SK-N-SH (cell line): ENCODE data around the gene ADAMTS2. TPM values are rescaled to one million over a fixed set of nuclear protein-coding genes. Genes with fewer than 3 reads are reported as not detected.

ENCODE experiments used
- CTCF ChIA-PET: fragments of 300-600, 350-600 bp; formaldehyde crosslinking; extraction: SDS; loops from one replicate; lab custom pipeline; 2021; lab: Yijun Ruan, JAX
- POLR2A ChIA-PET: fragments of 350-600 bp; sonication (Branson Sonifier 250); formaldehyde crosslinking; extraction: SDS; loops from one replicate; lab custom pipeline; 2020; ENCODE audit warnings: antibody characterized with exemption, inconsistent platforms; lab: Yijun Ruan, JAX
- DNase-seq: peaks from one replicate; pipeline ENCODE4 v3.0.0; 2012
- H2AFZ ChIP-seq: fragments of 200-600 bp; sonication (generic); 2 replicates; pipeline ENCODE4 v1.8.1; 2016; ENCODE audit warnings: antibody characterized with exemption, mild to moderate bottlenecking, low read depth
- H3F3A ChIP-seq: fragments of 200-600 bp; sonication (generic); replicated peaks from 2 replicates; pipeline ENCODE3; 2016; ENCODE audit warnings: antibody characterized with exemption, mild to moderate bottlenecking; ENCODE audit not compliant: insufficient read depth
- H3K27ac ChIP-seq, 2 experiments: fragments of 200-500 bp in 1 of 2; fragments of 200-600 bp in 1 of 2; sonication (Bioruptor generic) in 1 of 2; sonication (generic), shearing (Covaris generic) in 1 of 2; 2 replicates each; pipeline versions ENCODE4 v1.5.1 to v1.6.1; 2014 to 2016; ENCODE audit warnings: low read depth in 2 of 2, inconsistent platforms in 1 of 2, low read length in 1 of 2, mild to moderate bottlenecking in 1 of 2, mixed read lengths in 1 of 2
- H3K27me3 ChIP-seq: fragments of 200-600 bp; sonication (generic), shearing (Covaris generic); 2 replicates; pipeline ENCODE4 v1.6.1; 2016; ENCODE audit warnings: mixed run types; ENCODE audit not compliant: insufficient read depth
- H3K36me3 ChIP-seq, 2 experiments: fragments of 200-500 bp in 1 of 2; fragments of 200-600 bp in 1 of 2; sonication (Bioruptor generic) in 1 of 2; sonication (generic) in 1 of 2; replicated peaks in 1 of 2; 2 replicates each; pipeline versions ENCODE3 to v1.5.1; 2014 to 2016; ENCODE audit warnings: low read length in 1 of 2, mild to moderate bottlenecking in 1 of 2; ENCODE audit not compliant: insufficient read depth in 2 of 2, control insufficient read depth in 1 of 2
- H3K4me1 ChIP-seq, 2 experiments: fragments of 200-500 bp in 1 of 2; fragments of 200-600 bp in 1 of 2; sonication (Bioruptor generic) in 1 of 2; sonication (generic), shearing (Covaris generic) in 1 of 2; 2 replicates each; pipeline versions ENCODE4 v1.5.1 to v1.6.1; 2014 to 2016; ENCODE audit warnings: low read depth in 1 of 2, low read length in 1 of 2, mixed run types in 1 of 2; ENCODE audit not compliant: insufficient read depth in 2 of 2, control insufficient read depth in 1 of 2
- H3K4me2 ChIP-seq: fragments of 200-600 bp; sonication (generic), shearing (Covaris generic); 2 replicates; pipeline ENCODE4 v1.6.1; 2017; ENCODE audit warnings: mixed run types
- H3K4me3 ChIP-seq, 2 experiments: fragments of 200-500 bp in 1 of 2; fragments of 200-600 bp in 1 of 2; sonication (Bioruptor generic) in 1 of 2; sonication (generic), shearing (Covaris generic) in 1 of 2; 2 replicates each; pipeline versions ENCODE4 v1.5.1 to v1.8.1; 2014 to 2016; ENCODE audit warnings: low read depth in 2 of 2, inconsistent platforms in 1 of 2, low read length in 1 of 2, mild to moderate bottlenecking in 1 of 2, mixed read lengths in 1 of 2, moderate library complexity in 1 of 2
- H3K79me2 ChIP-seq: fragments of 200-600 bp; sonication (generic); 2 replicates; pipeline ENCODE4 v1.8.1; 2017; ENCODE audit warnings: mild to moderate bottlenecking; ENCODE audit not compliant: insufficient read depth
- H3K9ac ChIP-seq: fragments of 200-600 bp; sonication (generic); 2 replicates; pipeline ENCODE4 v1.6.1; 2017; ENCODE audit warnings: mixed run types
- H3K9me2 ChIP-seq: fragments of 200-600 bp; sonication (generic); 2 replicates; pipeline ENCODE4 v1.6.1; 2017; ENCODE audit warnings: mixed run types
- H3K9me3 ChIP-seq: fragments of 200-600 bp; sonication (generic); 2 replicates; pipeline ENCODE4 v1.6.1; 2017; ENCODE audit warnings: mixed run types, mild to moderate bottlenecking, moderate library complexity
- H4K20me1 ChIP-seq: fragments of 200-600 bp; sonication (generic); 2 replicates; pipeline ENCODE4 v1.6.1; 2017; ENCODE audit warnings: mild to moderate bottlenecking, mixed run types; ENCODE audit not compliant: insufficient read depth
- CHD2 ChIP-seq: fragments of 150-350 bp; IDR thresholded peaks from 2 replicates; pipeline ENCODE4 v1.6.1; 2018; ENCODE audit warnings: low read length; ENCODE audit not compliant: partially characterized antibody
- ELF1 ChIP-seq: IDR thresholded peaks from 2 replicates; pipeline ENCODE4 v1.4.0; 2012
- EP300 ChIP-seq, 2 experiments: IDR thresholded peaks; 2 replicates each; pipeline versions ENCODE4 v1.4.0 to v1.6.1; 2012; ENCODE audit warnings: borderline replicate concordance in 1 of 2, low read depth in 1 of 2, low read length in 1 of 2
- FOSL2 ChIP-seq: IDR thresholded peaks from 2 replicates; pipeline ENCODE4 v1.4.0; 2012; ENCODE audit warnings: low read depth, mild to moderate bottlenecking, moderate library complexity, borderline replicate concordance
- FOXM1 ChIP-seq: IDR thresholded peaks from 2 replicates; pipeline ENCODE4 v1.4.0; 2012; ENCODE audit warnings: low read depth, mild to moderate bottlenecking
- GABPA ChIP-seq: IDR thresholded peaks from 2 replicates; pipeline ENCODE4 v1.4.0; 2012; ENCODE audit warnings: low read depth, mild to moderate bottlenecking
- JUND ChIP-seq: IDR thresholded peaks from 2 replicates; pipeline ENCODE4 v1.4.0; 2012
- MEF2A ChIP-seq: IDR thresholded peaks from 2 replicates; pipeline ENCODE4 v1.4.0; 2012; ENCODE audit warnings: low read depth, borderline replicate concordance
- MXI1 ChIP-seq: IDR thresholded peaks from 2 replicates; pipeline ENCODE4 v1.6.1; 2012; ENCODE audit warnings: mild to moderate bottlenecking, low read depth, low read length, improper control_type of control experiment
- NFIC ChIP-seq: IDR thresholded peaks from 2 replicates; pipeline ENCODE4 v1.4.0; 2012; ENCODE audit warnings: borderline replicate concordance
- NRF1 ChIP-seq: IDR thresholded peaks from 2 replicates; pipeline ENCODE4 v1.6.1; 2012; ENCODE audit warnings: low read depth, mild to moderate bottlenecking, low read length
- PBX3 ChIP-seq: IDR thresholded peaks from 2 replicates; pipeline ENCODE4; 2012
- POLR2AphosphoS5 ChIP-seq: IDR thresholded peaks from 2 replicates; pipeline ENCODE4 v1.6.1; 2012; ENCODE audit warnings: low read depth, low read length
- RFX5 ChIP-seq: IDR thresholded peaks from 2 replicates; pipeline ENCODE4 v1.6.1; 2012; ENCODE audit warnings: mild to moderate bottlenecking, improper control_type of control experiment, low read length
- RXRA ChIP-seq: IDR thresholded peaks from 2 replicates; pipeline ENCODE4 v1.4.0; 2012; ENCODE audit warnings: low read depth, mild to moderate bottlenecking, borderline replicate concordance
- YY1 ChIP-seq: IDR thresholded peaks from 2 replicates; pipeline ENCODE4 v1.4.0; 2012; ENCODE audit warnings: low read depth, mild to moderate bottlenecking
- ZBTB33 ChIP-seq: IDR thresholded peaks from 2 replicates; pipeline ENCODE4 v1.4.0; 2012; ENCODE audit warnings: low read depth, borderline replicate concordance
- WGBS: methylation state at CpG from one replicate; pipeline ENCODE4 v1.1.6; 2017; ENCODE audit warnings: low lambda C conversion rate; 5-methylcytosine and 5-hydroxymethylcytosine counted together
- polyA plus RNA-seq, 3 experiments: library from polyadenylated mRNA; depleted of rRNA; stranded (reverse); fragments of >200 nt; gene quantifications; 2 replicates each; pipeline ENCODE4 v1.2.3, GENCODE V29; 2012
- TF ChIP-seq, protein P1 (sequence below): IDR thresholded peaks from 2 replicates; pipeline ENCODE4 v1.6.1; 2012; ENCODE audit warnings: mild to moderate bottlenecking, low read depth, low read length, moderate library complexity
- TF ChIP-seq, protein P2 (sequence below): fragments of 200-600 bp; sonication (generic); IDR thresholded peaks from 2 replicates; pipeline ENCODE4 v1.6.1; 2017; ENCODE audit warnings: antibody characterized with exemption, mild to moderate bottlenecking, moderate library complexity
- TF ChIP-seq, protein P3 (sequence below): IDR thresholded peaks from 2 replicates; pipeline ENCODE4 v1.4.0; 2012; ENCODE audit warnings: low read depth

Gene ADAMTS2
- polyA plus RNA-seq, 1 of the 3 experiments (the other 2 are of a cell fraction), result 0.12 TPM

- peaks cover 0 to 20% of the 10 kb centered on the region in 2 experiments; a peak in 1 of 4 replicates for H3K4me1 ChIP-seq
- TF ChIP-seq, protein P1, sequence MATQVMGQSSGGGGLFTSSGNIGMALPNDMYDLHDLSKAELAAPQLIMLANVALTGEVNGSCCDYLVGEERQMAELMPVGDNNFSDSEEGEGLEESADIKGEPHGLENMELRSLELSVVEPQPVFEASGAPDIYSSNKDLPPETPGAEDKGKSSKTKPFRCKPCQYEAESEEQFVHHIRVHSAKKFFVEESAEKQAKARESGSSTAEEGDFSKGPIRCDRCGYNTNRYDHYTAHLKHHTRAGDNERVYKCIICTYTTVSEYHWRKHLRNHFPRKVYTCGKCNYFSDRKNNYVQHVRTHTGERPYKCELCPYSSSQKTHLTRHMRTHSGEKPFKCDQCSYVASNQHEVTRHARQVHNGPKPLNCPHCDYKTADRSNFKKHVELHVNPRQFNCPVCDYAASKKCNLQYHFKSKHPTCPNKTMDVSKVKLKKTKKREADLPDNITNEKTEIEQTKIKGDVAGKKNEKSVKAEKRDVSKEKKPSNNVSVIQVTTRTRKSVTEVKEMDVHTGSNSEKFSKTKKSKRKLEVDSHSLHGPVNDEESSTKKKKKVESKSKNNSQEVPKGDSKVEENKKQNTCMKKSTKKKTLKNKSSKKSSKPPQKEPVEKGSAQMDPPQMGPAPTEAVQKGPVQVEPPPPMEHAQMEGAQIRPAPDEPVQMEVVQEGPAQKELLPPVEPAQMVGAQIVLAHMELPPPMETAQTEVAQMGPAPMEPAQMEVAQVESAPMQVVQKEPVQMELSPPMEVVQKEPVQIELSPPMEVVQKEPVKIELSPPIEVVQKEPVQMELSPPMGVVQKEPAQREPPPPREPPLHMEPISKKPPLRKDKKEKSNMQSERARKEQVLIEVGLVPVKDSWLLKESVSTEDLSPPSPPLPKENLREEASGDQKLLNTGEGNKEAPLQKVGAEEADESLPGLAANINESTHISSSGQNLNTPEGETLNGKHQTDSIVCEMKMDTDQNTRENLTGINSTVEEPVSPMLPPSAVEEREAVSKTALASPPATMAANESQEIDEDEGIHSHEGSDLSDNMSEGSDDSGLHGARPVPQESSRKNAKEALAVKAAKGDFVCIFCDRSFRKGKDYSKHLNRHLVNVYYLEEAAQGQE, result no peak
- TF ChIP-seq, protein P2, sequence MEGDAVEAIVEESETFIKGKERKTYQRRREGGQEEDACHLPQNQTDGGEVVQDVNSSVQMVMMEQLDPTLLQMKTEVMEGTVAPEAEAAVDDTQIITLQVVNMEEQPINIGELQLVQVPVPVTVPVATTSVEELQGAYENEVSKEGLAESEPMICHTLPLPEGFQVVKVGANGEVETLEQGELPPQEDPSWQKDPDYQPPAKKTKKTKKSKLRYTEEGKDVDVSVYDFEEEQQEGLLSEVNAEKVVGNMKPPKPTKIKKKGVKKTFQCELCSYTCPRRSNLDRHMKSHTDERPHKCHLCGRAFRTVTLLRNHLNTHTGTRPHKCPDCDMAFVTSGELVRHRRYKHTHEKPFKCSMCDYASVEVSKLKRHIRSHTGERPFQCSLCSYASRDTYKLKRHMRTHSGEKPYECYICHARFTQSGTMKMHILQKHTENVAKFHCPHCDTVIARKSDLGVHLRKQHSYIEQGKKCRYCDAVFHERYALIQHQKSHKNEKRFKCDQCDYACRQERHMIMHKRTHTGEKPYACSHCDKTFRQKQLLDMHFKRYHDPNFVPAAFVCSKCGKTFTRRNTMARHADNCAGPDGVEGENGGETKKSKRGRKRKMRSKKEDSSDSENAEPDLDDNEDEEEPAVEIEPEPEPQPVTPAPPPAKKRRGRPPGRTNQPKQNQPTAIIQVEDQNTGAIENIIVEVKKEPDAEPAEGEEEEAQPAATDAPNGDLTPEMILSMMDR, result no peak
- TF ChIP-seq EP300 (IDR thresholded peaks at IDR 0.05; ENCODE audit: borderline replicate concordance in 1 of 2, low read depth in 1 of 2, low read length in 1 of 2) (no peak), MEF2A (no peak), RXRA (no peak), NFIC (no peak), PBX3 (no peak), GABPA (no peak), POLR2AphosphoS5 (no peak), NRF1 (no peak), FOXM1 (no peak), ELF1 (no peak), CHD2 (no peak), ZBTB33 (no peak), RFX5 (no peak), FOSL2 (no peak), MXI1 (no peak), YY1 (no peak), JUND (no peak)
- TF ChIP-seq, protein P3, sequence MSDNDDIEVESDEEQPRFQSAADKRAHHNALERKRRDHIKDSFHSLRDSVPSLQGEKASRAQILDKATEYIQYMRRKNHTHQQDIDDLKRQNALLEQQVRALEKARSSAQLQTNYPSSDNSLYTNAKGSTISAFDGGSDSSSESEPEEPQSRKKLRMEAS, result no peak
- no peaks in the 10 kb centered on the region for H3K36me3 ChIP-seq
- no peak for DNase-seq
- no peak overlapping the region for H3K9ac ChIP-seq
- H3K27me3 ChIP-seq, result no peaks in the 10 kb centered on the region
- no peaks in the 10 kb centered on the region for H3K79me2 ChIP-seq
- WGBS, result 20% methylated on average over 2 of the region's 22 CpGs
- no peak overlapping the region for H2AFZ ChIP-seq
- H3K9me2 ChIP-seq, result no peaks in the 10 kb centered on the region
- no peak overlapping the region; a peak in 1 of 4 replicates for H3K27ac ChIP-seq
- H3K4me2 ChIP-seq, result no peak overlapping the region
- CTCF ChIA-PET, result interaction anchor here (0.7 to 7.1 kb wide), 24 partner anchors 10 to 375 kb away, joined by 3 to 104 read pairs (median 4); no protein-coding TSS in a partner anchor
- H3K9me3 ChIP-seq, result no peaks in the 10 kb centered on the region
- H3F3A ChIP-seq, result no peaks in the 10 kb centered on the region
- H4K20me1 ChIP-seq, result no peaks in the 10 kb centered on the region
- H3K4me3 ChIP-seq, result no peak overlapping the region
- POLR2A ChIA-PET, result no interaction called here
Observed at GRCh38 chr5:179166171-179166885, 178.9 kb downstream of the ADAMTS2 start.
